Stimulated activated CD8-positive, alpha-beta memory T cell treated with anti-CD3 and anti-CD28 coated beads, Interleukin-4, amount 100 ng/mL, for 24 hours (primary cell): ENCODE measurements around the gene MED9.
"Not testable (repeated sequence)": the region's sequence is repeated elsewhere in the genome, so short reads cannot be mapped to it uniquely, and the experiment has no call there.

Source experiments
- DNase-seq: peaks from one replicate; pipeline ENCODE4 v3.0.0-alpha.2; 2020; ENCODE audit warnings: low read depth

Gene MED9

DNA sequence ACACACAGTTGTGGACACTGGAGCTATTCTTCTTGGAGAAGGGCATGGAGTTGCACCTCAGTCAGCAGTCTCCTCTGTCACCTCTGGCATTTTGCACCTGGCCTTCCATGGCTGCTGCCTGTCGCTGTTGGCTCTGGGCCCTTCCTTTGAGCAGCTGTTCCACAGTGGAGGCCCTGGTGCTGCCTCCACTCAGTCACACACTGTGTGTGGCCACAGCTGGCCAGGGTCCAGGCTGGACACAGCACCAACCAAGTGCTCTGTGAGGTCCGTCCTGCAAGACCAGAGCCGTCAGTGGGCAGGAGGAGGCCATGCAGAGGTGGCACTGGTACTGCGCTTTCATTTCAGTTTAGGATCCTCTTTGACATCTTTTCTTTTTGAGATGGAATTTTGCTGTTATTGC lies 21.6 kb upstream of the MED9 start:
- no peak for DNase-seq

DNA sequence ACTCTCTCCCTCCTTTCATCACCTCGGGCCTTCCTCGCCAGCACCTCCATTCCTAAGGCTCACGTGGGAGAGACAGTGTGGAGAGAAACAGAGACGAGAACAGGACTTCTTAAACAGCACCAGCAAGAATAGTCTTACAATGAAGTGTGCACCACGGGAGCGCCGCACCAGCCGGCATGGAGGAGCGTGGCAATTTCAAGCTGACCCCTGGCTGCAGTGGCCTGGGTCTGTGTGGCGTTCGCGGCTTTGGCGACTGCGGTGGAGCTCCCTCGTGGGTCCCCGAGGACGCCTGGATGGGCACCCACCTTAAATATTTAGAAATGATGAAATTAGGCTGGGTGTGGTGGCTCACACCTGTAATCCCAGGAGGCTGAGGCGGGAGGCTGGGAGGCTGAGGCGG lies 20.5 kb upstream of the MED9 start:
- DNase-seq, result no peak

DNA sequence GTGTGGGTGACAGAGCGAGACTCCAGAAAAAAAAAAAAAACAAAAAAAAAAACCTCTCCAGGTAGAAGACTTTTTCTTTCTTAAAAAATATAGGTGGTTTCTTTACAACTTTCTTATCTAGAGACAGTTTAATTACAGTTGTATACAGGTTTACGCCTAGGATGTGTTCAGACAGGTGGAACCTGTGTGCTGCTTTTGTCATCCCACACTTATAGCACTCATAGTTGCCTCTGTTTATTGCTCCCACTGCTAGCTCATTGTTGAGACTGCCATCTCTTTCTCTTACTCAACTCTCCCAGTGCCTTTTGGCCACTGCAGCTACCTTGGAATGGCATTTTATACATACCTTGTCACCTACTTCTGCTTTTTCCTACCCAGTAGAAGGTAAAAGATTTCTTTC lies 19.1 kb upstream of the MED9 start:
- no peak for DNase-seq

DNA sequence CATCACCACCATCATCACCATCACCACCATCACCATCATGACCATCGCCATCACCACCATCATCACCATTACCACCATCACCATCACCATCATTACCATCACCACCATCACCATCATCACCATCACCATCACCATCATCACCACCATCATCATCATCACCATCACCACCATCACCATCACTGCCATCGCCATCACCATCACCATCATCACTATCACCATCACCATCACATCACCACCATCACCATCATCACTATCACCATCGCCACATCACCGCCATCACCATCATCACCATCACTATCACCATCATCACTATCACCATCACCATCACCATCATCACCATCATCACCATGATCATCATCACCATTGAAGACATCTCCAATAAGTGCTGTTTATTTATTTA lies 16.8 kb upstream of the MED9 start:
- DNase-seq, result no peak

DNA sequence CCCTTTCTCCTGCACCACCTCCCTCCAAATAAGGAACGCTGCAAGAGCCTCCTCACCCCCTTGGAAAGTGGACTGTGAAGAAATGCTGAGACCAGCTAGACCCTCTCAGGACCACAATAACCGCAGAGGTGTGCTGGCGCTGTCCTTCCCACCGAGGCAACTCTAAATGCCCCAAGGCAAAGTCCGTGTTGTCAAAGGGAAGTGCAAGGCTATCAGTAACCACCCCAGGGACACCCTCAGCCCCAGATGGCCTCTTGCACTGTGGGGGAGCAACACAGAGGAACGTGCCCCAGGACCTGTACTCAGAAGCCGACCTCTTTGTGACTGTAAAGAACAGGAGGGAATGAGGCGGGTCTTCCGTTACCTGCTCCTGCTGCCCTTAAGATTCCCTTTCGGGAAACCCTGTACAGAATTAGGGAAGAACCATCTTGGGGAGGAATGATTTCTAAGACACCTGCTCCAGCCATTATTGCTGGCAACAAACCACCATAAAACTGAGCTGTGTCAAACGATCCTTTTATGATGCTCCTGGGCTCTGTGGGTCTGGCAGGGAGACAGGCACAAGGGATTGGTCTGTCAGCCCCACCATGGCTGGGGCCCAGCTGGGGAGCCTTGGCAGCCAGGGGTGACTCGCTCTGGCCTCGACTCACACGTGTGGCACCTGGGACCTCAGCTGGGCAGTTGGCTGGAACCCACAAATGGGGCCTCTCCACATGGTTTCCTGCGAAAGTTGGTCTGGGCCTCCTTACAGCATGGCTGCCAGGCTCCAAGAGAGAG lies 14.6 kb upstream of the MED9 start:
- no peak for DNase-seq

DNA sequence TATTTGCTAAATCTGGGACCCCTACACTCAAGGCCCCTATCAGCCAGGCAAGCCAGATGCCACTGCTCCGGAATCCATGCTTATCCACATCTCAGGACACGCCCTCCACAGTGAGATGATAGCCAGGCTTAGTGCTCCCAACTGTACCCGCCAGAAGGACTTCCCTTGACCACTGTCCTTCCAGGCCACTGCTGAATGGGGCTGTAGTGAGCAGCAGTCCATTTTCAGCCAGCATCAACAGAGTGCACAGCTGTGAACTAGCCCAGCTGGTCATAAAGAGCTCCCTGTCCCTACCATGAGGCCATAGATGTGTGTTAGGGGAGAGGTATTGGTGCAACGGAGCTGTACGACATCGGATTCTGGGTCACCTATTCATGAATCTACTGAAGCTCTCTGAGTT lies 13.0 kb upstream of the MED9 start:
- DNase-seq, result no peak

DNA sequence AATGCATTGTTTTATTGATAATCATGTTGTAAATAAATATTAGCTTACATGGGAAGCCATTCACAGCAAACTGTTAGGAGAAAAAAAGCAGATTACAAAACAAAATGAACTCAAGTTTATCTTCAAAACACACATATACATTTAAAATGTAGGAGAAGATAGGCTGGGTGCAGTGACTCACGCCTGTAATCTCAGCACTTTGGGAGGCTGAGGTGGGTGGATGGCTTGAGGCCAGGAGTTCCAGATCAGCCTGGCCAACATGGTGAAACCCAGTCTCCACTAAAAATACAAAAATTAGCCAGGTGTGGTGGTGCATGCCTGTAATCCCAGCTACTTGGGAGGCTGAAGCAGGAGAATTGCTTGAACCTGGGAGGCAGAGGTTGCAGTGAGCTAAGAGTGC lies 10.9 kb upstream of the MED9 start:
- DNase-seq, result not testable (repeated sequence)

DNA sequence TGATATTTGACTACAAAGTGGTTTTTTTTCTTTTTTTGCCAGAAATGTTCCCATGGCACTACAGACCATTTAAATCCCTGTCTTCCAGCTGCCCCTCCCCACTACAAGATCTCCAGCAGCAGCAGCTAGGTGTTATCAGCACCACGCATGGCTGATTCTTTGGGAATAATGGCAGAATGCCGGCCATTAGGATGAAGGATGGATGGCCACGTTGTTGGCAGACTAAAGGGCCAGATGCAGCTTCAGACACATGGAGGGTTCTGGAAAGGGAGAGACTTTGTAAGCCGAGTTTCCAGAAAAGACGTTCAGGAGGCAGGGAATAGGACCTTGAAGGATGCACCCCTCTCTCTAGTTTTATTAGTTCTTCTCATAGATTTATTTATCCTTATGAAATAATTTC lies 10.3 kb upstream of the MED9 start:
- DNase-seq, result no peak

DNA sequence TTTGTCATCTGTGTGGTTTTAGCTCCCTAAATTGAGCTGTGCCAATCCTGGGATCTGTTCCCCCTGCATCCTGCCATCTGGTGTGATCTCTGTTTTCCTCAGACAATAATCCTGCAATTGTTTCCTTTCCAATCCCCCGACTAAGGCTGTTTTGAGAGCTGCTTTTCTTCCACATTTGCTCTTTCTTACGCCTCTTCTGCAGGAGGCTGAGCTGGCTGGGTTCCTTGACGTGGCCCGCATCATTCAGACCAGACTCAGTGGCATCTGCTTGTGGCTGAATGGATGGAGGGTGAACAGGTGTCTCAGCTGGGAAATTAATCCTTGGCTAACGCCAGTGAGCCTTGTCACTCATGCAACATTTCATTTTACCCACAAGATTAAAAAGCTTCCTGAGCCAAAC lies 9.8 kb upstream of the MED9 start:
- no peak for DNase-seq

DNA sequence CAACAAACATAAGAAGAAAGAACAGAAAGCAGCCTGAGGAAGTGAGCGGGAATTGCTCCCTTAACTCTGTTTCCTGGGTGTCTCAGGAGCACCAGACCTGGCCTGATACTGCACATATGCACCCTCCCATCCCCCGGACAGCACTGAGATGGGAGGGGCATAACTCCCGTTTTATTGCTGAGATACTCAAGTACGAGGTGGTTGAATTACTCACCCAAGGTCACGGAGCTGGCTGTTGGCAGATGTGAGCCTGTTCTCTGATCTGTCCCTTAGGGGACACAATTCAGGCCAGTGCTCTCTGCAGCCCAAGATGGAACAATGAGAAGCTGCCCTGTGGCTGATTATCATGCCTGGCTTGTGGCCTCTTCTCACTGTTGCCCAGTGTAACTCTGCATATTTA lies 9.1 kb upstream of the MED9 start:
- no peak for DNase-seq

DNA sequence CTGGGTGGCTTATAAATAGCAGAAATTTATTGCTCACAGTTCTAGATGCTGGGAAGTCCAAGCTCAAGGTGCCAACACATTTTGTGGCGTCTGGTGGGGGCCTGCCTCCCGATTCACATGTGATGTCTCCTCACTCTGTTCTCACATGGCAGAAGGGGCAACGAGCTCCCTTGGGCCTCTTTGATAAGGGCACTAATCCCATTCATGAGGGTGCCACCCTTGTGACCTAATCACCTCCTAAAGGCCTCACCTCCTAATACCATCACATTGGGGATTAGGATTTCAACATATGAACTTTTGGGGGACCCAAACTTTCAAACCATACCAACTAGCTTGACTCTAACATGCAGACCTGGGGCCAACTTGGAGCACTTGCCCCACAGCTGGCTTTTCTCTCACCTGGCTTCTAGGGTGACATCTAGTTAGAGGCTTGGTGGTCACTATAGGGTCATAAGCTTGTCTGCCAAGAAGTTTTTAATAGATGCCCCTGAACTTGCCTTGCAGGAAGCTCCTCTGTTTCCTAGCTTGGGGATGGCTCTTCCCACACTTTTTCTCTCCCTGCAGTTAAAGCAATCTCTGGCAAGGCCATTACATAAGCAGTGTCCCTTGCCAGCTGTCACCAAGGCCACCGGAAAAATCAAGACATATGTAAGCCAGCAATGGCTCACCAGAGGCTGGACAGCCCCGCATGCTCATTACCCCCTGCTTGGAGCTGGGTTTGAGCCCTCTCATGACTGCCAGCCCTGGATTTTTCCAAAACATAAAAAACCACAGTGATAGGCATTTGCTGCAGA lies 8.4 kb upstream of the MED9 start:
- no peak for DNase-seq

DNA sequence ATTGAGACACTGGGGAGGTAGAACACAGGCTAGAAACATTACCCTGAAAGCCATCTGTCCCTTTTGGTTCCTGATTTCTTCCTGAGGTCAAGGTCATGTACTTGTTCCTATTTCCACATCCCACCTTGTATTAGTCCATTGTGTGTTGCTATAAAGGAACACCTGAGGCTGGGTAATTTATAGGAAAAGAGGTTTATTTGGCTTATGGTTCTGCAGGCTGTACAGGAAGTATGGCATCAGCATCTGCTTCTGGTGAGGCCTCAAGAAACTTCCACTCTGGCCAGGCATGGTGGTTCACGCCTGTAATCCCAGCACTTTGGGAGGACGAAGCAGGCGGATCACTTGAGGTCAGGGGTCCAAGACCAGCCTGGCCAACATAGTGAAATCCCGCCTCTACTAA lies 7.4 kb upstream of the MED9 start:
- no peak for DNase-seq

DNA sequence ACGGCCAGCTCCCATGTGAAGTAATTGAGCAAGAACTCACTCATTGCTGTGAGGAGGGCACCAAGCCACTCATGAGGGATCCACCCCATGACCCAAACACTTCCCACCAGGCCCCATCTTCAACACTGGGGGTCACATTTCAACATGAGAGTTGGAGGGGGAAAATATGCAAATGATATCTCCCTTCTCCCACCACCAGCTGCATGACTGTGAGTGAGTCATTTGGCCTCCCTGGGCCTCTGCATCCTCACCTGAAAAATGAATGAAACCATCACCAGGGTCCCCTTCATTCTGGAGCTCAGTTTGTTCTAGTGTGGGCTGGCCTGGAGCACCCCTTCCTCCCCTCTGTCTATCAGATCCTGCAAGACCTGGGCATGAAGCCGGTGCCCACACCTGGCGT lies 6.8 kb upstream of the MED9 start:
- no peak for DNase-seq

DNA sequence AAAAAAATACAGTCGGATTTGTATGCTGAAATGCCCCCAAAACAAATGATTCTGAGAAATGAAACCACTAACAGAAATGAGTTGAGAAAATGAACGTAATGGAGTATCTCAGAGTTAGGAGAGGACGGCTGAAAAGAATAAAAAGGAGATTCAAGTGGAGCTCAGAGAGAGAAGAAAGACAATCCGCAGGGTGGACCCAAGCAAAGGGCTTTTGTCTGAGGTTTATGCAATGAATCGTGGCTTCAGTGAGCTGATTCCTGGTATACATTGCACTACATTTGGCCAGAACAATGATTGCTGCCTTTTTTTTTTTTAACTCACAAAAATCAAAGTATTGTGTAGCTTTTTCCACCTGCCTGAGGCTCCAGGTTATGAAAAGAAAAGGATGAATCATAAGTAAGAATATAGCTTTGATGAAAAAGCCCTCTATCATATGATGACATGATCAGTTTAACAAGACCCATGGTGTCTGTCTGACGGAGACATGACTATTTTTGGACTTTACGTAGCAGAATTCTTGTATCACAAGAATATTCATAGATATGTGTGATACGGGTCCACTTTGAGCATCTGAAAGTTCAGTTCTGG lies 4.4 kb upstream of the MED9 start:
- no peak for DNase-seq

DNA sequence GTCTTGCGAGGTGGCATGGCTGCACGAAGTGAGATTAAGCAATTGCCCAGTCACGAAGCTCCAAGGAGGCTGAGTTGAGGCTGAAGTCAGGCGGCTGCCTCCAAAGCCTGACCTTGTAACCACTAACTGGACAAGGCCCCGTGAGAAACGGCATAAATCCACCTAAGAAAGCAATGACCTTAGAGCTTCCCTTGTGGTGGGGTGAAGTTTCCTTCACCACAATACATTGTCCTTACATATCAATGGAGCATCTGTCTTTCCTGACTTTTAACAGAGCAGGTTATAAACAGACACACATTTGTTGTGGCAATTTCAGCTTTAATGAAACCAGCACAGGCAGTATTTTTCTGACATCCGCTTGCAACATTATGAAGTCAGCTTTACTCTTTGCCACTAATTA lies 2.5 kb upstream of the MED9 start:
- DNase-seq, result no peak

DNA sequence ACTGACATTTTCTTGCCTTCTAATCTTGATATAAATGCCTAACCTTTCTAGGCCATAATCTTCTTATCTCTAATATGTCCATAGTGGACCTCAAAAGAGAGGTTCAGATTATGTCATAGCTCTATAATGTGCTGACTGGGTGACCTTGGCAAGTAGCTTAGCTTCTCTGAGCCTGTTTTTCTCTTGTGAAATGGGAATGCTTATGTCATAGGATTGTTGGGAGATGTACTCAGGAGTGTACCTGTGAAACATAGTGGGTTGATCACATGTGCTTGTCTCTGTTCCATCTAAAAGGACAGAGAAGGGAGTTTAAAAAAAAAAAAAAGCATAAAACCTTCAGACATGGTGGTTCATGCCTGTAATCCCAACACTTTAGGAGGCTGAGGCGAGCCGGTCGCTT lies 2.4 kb downstream of the MED9 start:
- DNase-seq, result no peak

DNA sequence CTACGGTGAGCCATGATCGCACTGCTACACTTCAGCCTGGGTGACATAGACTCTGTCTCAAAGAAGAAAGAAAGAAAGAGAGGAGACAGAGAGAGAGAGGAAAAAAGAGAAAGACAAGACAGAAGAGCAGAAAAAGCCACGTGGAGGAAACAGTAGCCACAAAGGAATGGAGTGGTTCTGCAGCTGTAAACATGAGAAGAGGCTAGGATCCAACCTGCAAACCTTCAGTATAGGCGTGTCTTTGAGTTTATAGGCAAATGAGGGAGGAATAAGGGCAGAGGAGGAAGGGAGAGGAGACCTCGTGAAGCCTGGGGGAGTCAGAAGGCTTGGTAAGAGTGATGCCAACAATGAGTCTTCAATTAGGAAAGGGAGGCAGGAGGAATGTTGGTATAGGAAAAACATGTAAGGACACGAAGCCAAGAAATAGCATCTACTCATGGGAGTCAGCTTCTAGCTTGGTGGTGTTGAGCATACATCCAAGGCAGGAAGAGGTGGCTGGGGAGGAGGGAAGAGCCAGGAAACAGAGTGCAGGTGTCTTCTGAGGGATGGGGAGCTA lies 3.9 kb downstream of the MED9 start:
- no peak for DNase-seq

DNA sequence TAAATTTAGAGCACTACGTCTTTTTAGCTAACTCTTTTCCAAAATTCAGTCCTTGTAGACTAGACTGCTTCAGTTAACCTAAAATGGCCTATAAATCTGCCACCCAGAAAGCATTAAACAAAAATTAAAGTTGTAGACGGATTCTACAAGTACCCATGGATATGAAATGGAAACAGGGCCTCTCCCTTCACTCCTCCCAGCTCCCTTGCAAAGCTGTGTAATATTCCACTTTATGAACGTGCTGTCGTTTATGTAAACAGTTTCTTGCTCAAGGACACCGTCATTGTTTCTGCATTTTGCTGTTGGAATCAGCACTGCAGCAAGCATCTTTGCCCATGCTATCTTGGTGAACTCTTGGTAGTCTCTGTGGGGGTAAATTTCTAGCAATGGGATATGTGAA lies 5.1 kb downstream of the MED9 start:
- no peak for DNase-seq

DNA sequence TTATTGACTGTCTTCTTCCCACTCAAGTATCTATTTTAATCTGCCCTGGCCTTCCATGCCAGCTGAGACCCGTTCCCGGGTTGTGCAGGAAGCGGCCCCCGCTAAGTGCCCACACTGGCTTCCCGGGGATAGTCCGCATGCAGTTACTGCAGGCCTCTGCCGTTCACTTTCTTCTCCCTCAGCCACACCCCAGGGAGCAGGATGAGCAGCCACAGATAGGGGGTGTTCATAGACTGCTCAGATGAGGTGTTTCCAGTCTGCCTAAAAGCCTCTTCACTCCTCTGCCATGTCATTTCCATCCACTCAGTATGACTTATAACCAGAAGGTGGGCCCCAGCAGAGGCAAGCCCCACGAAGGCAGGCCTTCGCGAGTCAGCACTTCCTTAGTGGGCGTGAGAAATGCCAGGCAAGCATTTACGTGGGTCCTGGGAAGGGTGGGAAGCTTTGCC lies 7.7 kb downstream of the MED9 start:
- peak; percentile 17 for DNase-seq

DNA sequence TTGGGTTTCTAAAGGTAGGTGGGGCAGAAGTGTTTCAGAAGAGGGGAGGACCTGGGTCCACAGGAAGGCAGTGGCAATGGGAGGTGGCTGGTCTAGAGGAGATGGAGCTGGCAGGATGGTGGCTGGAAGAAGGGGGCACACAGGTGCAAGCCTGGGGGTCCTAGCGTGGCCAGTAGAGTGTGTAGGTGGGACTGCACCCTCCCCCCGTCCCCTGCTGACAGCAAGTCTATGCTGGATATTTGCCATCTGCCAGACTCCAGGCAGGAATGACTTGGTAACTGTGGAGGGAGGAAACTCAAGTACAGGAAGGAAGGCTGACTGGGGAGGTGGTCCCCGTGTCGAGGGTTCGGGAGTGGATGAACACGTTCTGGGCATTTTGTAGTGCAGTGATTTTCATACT lies 8.6 kb downstream of the MED9 start:
- DNase-seq, result no peak

DNA sequence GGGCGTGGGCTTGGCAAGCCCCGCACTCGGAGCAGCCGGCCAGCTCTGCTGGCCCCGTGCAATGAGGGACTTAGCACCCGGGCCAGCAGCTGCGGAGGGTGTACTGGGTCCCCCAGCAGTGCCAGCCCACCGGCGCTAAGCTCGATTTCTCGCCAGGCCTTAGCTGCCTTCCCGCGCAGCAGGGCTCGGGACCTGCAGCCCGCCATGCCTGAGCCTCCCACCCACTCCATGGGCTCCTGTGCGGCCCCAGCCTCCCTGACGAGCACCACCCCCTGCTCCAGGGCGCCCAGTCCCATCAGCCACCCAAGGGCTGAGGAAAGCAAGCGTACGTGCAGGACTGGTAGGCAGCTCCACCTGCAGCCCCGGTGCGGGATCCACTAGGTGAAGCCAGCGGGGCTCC lies 9.6 kb downstream of the MED9 start:
- DNase-seq, result not testable (repeated sequence)

DNA sequence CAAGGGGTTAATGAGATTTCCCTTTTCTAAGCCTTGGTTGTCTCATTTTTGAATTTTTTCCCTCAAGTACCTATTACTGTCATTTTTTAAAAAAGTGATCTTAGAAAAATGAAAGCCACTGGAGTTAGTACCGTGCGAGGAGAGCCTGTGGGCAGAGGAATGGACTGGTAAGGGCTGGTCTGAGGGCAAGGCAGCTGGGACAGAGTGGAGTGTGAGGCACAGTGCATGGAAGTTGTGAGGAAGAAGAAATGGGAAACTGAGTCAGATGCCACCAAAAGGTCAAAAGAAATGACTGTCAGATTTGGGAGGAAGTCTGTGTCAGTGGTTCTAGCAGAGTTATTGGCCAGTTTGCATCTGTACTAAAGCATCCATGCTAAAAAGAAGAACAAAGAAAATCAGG lies 11.2 kb downstream of the MED9 start:
- no peak for DNase-seq

DNA sequence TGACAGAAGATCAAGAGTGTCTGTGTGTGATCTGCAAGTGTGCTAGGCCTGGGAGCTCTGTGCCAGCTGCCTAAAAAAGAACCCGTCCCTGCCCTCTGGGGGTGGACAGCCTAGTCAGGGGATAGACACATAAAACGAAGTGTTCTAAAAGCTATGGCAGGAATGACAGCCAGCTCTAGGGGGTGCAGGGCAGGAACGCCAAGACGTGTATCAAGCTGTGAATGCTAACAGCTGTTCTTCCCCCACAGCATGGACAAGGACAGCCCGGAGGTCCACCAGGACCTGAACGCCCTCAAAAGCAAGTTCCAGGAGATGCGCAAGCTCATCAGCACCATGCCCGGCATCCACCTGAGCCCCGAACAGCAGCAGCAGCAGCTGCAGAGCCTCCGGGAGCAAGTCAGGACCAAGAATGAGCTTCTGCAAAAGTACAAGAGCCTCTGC lies 14.3 kb downstream of the MED9 start:
- DNase-seq, result no peak
